Stimulated activated CD4-positive, alpha-beta T cell treated with anti-CD3 and anti-CD28 coated beads, Interleukin-1b, Interleukin-23, amount 100 ng/mL, for 1 hour (primary cell): ENCODE measurements around the gene ITSN1.
"Not testable (repeated sequence)": the region's sequence is repeated elsewhere in the genome, so short reads cannot be mapped to it uniquely, and the experiment has no call there.

Source experiments
- DNase-seq, 2 donors: peaks; one replicate each; pipeline ENCODE4 v3.0.0-alpha.2; 2020; ENCODE audit warnings: low read depth in 2 of 2

Gene ITSN1

DNA sequence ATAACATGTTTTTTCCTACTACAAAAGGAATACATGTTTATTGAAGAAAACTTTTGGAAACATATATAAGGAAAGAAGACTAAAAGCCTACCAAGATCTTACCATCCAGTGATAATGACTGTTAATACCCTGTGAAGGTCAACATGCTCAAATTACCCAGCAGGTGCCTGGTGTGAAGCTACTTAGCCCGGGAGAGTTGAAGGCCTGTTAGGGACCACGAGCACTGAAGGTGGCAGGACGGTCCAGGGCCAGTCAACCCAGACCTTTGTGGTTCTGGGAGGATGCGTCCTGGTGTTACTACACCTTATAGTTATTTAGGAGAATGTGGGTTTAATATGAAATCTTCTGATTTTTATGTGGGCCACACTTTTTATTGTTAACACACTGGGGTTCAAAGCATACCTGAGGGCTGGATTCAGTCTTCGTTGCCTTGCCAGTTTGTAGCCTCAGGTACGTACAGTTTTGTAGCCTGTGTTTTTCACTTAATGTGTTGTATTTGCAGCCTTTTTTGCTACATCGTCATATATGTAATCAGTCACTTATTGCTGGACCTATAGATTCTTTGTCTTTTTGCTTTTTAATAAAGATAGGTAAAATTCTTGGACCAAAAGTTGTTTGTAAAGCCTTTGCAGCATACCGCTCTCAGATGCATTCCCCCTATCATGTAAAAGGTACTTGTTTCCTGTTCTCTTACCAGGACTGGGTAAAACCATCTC, 9.8 kb downstream of the ITSN1 start:
- no peak for DNase-seq

DNA sequence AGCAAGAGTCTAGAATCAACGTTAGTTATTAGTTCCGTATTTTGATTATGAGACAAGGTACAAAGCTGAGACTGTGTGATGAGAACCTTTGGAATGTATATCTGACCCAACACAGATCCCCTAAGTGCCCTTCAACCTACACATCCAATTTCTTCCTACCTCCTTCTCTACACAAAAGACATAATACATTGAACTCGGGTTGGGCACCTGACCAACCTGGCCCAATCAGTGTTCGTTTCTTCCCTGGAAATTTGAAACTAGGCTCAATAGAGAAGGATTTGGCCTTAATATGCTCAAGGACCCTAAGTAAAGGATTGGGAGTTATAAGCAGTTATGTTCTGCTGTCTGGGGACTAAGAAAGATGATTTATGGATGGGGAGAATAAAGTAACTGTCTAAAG, 12.1 kb downstream of the ITSN1 start:
- DNase-seq, result no peak

DNA sequence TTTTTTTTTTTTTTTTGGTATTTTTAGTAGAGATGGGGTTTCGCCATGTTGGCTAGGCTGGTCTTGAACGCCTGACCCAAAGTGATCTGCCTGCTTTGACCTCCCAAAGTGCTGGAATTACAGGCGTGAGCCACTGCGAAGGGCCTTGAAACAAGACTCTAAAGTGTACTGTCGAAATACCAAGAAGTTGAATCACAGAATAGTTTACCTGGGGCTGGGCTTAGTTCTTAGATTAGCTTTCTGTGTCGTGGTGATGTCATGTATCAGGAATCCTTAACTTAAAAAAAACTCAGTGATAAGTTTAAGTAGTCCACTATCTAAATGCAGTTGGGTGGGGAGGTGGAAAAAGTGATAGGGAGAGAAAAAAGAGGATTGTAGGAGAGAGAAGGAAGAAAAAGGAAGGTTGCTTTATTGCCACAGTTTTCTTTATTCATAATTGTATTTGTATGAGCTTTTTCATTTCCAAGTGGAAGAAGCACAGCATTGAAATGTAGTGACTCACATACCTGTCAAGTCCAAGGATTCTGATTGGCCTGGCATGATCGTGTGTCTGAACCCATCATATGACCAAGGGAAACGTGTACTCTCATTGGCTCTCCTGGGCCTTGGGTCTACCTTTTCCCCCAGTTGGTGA, 13.4 kb downstream of the ITSN1 start:
- DNase-seq, result no peak

DNA sequence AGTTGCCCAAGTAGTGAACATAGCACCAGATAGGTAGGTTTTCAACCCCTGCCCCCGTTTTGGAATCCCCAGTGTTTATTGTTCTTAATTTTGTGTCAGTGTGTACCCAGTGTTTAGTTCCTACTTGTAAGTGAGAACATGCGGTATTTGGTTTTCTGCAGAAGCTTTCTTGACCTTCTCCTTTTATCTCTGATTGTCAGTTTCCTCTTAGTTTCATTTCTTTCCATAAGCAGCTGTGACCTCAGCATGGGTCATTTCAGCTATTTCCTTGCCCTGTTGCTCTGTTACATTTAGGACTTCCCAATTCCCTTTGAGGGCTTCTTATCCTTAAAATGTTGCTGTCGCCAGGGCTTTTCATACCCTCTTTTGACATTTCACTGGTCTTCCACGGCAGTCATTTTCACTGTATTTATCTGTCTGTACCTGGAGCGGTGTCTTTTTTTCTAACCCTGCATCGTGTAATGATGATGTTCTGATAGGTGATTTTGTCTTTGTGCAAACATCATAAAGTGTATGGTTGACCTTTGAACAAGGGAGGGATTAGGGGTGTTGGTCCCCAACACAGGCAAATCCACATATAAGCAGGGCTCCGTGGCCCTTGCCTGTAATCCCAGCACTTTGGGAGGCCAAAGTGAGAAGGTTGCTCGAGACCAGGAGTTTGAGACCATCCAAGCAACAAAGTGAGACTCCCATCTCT, 15.0 kb downstream of the ITSN1 start:
- no peak for DNase-seq

DNA sequence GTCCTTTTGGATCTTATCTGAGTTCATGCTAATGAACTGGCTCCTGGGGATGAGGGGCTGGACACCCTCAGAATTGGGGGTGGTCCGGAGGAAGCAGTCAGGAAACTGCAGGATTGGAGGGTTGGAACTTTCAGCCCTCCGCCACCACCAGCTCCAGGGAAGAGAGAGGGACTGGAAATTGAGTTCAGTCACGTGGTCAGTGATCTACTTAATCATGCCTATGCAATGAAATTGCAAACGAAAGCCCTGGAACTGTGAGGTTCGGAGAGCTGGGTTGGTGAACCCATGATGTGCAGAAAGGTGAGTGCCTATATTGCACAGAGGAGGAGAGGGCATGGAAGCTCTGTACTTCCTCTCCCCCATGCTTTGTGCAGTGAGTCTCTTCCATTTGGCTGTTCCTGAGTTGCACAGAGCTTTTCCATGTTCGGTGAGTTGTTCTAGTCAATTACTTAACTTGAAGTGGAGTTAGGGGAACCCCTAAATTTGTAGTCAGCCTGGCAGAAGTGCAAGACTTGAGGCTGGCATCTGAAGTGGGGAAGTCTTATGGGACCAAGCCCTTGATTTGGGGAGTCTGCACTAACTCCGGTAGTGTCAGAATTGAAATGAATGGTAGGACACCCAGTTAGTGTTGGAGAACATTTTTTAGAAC, 16.7 kb downstream of the ITSN1 start:
- no peak for DNase-seq

DNA sequence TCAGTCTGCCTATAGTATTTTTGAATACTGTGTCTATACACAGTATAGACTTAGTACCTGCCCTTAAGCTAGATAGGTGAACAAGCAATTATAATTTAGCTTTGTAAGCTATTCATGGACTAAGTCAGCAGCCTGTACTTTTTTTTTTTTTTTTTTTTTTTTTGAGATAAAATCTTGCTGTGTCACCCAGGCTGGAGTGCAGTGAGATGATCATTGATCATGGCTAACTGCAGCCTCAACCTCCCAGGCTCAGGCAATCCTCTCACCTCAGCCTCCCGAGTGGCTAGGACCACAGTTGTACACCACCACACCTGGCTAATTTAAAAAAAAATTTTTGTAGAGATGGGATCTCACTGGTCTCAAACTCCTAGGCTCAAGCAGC, 17.3 kb downstream of the ITSN1 start:
- no peak for DNase-seq

DNA sequence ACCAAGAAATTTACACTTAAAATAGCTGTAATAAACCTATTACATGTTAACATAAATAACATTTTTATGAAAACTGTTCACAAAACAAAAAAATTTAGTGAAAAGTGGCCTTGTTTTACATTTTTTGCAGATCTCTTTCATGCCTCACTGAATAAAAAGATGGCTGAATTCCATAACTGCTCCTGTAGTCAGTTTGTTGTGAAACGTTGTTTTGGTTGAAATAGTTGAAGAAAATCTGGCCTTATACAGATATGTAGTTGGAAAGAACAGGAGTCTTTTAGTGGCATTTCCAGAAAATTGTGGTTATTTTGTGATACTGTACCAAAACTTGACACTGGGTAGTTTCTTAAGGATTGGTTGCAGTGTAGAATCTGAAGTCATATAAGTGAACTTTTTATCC, 18.1 kb downstream of the ITSN1 start:
- no peak for DNase-seq

DNA sequence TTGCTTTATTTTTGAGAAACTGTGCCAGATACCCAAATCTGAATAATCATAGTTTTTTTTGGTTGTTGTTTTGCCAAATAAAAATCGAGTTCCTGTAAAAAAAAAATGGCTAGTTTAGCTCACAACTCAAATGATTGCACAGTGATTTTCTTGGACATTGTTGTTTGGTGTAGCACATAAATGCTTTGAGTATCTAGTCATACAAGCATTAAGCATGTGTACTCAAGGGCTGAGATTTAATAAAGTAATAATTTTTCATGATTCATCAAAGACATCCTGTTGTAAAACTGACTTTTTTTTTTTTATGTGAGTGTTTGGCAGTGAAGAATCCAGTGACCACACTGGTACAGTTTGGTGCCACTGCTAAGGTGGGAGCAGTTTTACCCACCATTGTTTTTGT, 18.8 kb downstream of the ITSN1 start:
- no peak for DNase-seq

DNA sequence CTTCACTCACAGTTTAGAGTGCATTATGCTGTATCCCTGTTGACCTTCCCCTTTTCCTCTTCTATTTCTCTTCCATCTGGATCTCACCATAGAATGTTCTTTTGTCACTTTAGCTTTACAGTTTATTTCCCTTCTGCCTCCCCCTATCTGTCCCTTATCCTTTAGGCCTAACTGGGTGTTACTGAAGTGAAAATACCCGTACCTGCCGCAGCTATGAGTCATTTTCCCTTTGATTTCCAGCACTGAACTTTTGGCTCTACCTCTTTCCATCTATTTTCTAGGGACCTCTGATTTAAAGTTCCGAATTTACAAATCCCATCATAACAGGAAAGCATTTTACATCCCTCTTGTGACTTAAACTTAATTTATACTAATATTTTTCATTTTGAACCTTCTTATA, 19.7 kb downstream of the ITSN1 start:
- DNase-seq, result no peak

DNA sequence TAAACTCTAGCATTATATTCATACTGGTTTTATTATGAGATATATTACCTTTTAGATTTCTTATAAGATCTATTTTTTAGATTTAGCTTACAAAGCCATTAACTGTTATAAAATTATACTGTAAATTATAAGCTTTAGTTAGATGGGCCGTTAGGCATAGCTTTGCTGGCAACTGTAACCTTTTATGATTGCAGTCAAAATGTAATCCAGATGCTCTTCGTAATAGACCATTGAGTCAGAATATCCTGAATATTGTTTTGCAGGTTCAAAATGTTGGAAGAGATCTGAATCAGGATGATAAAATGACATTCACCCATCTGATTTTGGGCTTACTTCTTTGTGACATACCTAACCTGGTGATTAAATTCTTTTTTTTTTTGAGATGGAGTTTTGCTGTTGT, 20.9 kb downstream of the ITSN1 start:
- no peak for DNase-seq

DNA sequence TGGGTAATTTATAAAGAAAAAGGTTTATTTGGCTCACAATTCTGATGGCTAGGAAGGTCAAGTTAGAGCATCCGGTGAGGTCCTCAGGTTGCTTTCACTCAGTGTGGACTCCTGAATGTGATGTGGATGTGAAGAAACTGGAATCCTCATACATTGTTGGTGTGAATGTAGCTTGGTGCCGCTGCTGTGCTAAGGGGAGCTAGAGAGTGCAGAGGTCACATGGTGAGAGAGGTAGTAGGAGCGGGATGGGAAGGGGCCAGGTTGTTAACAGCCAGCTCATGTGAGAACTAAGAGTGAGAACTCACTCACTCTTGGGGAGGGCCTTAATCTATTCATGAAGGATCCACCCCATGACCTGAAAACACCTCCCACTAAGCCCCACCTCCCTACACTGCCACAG, 21.8 kb downstream of the ITSN1 start:
- no peak for DNase-seq

DNA sequence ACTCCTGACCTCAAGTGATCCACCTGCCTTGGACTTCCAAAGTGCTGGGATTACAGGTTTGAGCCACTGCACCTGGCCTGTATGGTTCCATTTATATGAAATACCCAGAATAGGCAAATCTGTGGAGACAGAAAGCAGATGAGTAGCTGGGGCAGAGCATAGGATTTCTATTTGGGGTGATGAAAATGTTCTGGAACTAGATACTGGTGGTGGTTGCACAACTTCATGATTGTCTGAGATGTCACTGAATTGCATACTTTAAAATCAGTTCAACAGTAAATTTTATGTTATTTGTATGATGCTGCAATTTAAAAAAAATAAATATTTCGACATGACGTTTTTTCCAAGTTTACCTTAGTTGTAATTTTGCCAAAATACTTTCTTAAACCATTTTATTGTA, 23.9 kb downstream of the ITSN1 start:
- DNase-seq, result no peak

DNA sequence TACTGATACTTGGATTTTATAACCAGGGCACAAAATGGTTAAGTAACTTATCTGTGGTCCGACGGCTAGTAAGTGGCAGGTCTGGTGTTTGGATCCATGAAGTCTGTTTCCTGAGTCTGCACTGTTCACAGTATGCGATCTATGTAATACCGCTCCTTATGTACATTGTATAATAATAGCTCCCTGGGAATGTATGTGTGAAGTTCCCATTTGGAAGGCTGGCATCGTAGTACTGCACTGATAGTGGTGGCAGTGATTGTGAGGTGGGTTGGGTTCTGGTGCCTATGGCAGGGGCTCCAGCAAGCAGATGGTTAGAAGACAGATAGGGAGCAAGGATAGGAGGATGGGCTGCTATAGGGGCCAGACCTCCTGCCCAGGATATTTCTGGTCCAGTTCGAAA, 25.3 kb downstream of the ITSN1 start:
- DNase-seq, result no peak

DNA sequence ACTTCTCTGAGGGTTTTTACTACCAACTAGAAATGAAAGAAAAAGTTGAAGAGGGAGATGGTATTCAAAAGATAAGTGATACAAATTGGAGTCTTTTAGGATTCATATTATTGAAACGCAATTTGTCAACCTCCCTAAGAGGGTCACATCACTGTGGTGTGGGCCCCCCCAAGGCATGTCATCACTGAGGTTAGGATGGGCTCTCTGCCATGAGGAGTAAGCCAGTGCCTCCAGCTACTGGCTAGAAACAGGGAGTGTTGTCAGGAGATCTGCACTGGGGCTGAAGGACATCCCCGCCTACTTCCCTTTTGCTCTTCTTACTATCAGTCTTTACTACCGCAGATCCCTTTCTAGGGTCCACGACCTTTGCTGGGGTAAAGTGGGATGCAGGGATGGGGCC, 25.9 kb downstream of the ITSN1 start:
- no peak for DNase-seq

DNA sequence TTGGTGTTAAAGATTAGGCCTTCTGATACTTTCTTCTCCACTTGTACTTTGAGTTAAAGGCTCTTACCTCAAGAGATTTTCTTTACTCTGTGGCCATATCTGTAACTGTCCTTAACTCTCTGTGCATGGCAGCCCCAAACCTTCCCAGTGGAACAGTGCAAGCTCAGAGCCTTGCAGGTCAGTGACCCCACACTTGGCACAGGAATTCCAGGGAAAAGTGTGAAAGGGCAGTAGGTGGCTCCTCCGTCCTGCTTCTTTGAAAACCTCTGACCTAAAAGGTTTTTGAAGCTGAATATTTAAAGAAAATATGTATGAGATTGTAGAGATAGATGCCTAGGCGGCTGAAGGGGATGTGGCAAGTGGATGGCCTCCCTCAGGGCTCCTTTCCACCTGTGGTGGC, 26.3 kb downstream of the ITSN1 start:
- DNase-seq, result no peak

DNA sequence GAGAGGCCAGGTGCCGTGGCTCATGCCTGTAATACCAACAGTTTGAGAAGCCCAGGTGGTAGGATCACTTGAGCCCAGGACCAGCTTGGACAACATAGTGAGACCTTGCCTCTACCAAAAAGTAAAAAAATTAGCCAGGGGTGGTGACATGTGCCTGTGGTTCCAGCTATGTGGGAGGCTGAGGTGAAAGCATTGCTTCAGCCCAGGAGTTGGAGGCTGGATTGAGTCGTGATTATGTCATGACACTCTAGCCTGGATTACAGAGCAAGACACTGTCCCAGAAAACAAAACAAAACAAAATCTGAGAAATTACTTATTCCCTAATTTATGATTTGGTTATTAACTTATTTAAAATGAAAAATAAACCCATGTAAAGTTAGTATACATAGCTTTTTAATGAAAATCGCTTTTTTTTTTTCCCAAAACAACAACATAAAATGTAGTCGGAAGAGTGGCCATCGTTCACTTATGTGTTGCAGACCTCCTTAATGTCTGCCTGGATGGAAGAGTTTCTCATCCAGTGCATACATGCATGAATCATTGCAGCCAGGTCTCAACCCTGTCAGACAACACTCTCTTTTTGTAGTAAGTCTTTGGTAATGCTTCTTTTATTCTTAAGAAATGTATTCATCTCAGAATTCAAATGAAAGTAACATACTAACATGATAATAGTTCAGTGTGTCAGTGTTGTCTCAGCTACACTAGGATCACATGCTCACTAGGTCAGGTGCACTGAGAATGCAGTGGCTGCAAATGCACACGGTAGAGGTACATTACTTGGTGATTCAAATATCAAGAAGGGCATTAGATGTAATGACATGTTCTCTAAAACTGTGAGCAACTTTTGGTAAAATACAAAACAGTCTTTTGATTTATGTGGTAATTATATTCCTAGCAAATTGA, 28.0 kb downstream of the ITSN1 start:
- DNase-seq, result no peak

DNA sequence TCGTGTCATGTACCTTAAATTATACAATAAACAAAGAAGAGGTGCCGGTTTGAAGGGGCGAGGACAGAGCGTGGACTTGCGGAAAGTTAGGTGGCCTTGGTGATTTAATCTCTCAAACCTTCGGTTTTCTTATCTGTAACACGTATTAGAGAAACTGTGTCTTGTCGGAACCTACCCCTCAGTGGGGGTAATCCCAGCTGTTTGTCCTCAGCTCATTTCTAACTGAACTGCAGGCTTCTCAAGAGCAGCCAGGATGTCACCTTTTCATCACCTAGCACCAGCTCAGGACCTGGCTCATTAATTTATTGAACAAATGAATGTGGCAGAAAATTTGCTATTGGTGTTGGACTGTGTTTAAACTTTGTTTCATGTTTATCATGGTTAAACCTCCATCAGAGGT, 31.2 kb downstream of the ITSN1 start:
- no peak for DNase-seq

DNA sequence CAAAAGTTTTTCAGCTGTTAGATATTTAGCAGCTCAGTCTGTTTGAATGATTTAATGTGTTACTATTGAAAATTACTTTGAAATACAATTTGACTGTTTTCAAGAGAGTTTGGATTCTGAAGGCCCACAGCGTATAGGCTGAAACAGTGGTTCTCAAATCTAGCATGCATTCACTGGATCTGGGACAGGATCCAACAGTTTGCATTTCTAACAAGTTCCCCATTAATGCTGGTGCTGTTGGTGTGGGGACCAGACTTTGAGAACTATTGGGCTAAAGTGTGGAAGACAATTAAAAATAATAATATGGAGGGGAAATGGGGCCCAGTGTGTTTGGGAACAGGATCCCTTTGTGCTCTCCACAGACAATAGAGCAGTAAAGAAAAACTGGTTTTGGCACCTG, 31.9 kb downstream of the ITSN1 start:
- no peak for DNase-seq

DNA sequence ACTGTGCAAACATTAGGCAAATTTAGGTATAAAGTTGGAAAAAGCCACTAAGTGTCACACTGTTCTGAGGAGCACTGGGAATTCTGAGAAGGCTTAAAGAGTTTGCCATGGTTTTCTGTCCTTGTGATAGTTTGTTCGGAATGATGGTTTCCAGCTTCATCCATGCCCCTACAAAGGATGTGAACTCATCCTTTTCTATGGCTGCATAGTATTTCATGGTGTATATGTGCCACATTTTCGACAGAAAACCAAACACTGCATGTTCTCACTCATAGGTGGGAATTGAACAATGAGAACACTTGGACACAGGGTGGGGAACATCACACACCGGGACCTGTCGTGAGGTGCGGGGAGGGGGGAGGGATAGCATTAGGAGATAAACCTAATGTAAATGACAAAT, 34.4 kb downstream of the ITSN1 start:
- not testable (repeated sequence) for DNase-seq

DNA sequence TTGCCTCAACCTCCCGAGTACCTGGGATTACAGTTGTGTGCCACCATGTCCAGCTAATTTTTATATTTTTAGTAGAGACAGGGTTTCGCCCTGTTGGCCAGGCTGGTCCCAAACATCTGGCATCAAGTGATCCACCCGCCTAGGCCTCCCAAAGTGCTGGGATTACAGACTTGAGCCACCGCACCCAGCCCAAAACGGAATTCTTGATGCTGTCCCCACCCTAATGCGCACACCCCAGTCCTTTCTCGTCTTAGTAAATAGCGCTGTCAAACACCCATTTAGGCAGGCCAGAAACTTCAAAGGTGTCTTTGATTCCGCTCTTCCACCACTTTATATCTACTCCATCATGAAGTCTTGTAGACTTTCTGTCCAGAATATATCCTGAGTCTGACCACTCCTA, 35.1 kb downstream of the ITSN1 start:
- DNase-seq, result no peak

DNA sequence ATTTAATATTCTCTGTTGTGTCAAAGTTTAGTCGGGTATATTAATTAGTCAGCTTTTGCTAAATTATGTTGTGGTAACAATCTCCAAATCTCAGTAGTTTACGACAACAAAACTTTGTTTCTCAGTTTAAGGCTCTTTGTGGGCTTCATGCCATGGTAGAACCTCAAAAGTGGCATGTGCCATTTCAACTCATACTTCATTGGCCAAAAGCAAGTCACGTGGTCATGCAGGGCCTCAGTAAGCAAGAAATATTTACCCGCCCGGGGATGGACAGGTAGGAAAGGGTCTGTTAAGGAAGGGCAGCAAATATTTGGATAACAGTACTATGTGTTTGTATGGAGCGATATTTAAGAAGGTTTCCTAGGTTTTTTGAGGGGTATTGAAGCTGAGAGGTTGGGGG, 38.6 kb downstream of the ITSN1 start:
- no peak for DNase-seq
